Activated CD4-positive, CD25-positive, alpha-beta regulatory T cell treated with anti-CD3 and anti-CD28 coated beads, Interleukin-2, amount 50 U/mL, for 16 hours (primary cell): Measurements from ENCODE around the gene HSPA1A.
"Not testable (repeated sequence)": the region's sequence is repeated elsewhere in the genome, so short reads cannot be mapped to it uniquely, and the experiment has no call there.

ENCODE experiments used
- DNase-seq: peaks from one replicate; pipeline ENCODE4 v3.0.0-alpha.2; 2020; ENCODE audit warnings: low read depth, low spot score

HSPA1A gene

DNA sequence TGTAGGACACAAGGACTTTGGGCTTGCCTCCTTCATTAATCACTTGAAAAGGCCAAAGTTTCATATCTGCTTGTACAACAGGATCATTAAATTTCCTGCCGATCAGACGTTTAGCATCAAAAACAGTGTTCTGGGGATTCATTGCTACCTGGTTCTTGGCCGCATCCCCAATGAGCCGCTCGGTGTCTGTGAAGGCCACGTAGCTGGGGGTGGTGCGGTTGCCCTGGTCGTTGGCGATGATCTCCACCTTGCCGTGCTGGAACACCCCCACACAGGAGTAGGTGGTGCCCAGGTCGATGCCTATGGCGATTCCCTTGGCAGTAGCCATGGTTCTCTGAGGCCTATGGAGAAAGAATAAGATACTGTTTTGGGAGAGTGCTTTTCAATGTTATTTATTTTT lies 3.7 kb upstream of the HSPA1A start:
- no peak for DNase-seq

GRCh38 chr6:31813465-31813849 lies 1.9 kb upstream of the HSPA1A start:
- DNase-seq: no peak

- peak; percentile 58 for DNase-seq
Observed at GRCh38 chr6:31814677-31815024, 692 bp upstream of the HSPA1A start.

GRCh38 chr6:31817133-31817928 lies 2.0 kb downstream of the HSPA1A start:
- DNase-seq: not testable (repeated sequence)

DNA sequence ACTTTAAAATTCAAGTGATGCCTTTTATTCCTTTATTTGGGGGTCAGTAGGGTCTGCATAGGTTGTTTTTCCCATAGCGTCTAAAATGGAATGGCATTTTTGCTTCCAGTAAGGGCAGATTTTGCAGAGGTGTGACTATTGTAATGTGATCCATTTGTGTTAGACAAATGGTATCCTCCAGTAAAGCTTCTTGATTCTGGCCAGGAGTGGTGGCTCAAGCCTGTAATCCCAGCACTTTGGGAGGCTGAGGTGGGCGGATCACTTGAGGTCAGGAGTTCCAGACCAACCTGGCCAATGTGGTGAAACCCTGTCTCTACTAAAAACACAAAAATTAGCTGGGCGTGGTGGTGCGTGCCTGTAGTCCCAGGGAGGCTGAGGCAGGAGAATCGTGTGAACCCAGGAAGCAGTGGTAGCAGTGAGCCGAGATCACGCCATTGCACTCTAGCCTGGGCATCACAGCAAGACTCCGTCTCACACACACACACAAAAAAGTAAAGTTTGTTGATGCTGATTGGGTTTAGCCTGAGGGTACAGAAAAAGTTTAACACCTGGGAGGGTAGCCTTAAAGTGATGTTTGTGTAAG lies 2.7 kb downstream of the HSPA1A start:
- not testable (repeated sequence) for DNase-seq

DNA sequence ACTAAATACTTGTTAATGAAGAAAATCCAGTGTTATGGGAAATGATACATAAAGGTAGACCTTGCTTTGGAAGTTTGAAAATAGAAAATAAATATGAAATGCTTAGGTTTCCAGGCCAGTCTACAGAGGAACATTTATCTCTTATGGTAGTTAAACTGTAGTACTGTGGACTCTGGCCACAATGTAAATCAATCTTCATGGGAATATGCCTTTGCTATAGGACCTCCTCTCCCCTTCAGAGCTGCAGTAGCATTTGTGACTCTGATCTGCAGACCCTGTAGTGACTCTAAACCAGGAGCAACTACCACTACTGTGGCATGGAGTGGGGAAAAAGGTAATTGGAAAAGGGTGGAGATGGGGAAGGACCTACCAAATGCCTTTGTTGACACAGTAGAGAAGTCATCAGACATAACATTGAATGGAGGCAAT lies 4.5 kb downstream of the HSPA1A start:
- DNase-seq: no peak

GRCh38 chr6:31820399-31820798 lies 5.1 kb downstream of the HSPA1A start:
- DNase-seq: not testable (repeated sequence)

DNA sequence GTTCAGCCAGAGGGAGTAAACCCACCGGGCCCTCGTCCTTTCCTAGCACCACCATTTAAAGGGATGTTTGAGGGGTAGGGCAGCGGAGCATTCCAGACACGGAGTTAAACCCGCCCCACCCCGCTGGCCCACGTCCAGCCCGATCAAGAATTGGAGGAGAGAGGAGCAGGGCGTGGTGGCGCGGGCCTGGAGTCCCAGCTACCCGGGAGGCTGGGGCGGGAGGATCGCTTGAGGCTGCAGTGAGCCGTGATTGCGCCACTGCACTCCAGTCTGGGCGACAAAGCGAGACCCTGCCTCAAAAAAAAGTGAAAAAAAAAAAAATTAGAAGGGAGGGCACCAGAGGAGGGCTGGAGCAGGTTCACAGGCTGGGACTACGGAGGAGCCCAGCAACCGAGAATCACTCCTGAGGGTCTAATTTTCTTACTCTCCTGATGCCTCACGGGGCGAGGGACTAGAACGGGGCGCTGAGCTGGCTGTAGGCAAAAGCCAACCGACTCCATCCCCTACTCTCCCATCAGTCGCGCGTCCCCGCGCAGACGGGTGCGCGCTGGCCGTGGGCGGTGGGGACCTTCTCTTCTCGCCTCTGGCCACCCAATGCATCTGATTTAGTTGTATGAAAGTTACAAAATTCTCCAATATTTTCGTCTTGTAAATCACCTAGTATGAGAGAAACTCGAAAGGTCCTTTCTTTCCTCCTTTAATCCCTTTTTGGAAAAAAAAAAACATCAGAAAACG lies 6.1 kb downstream of the HSPA1A start:
- peak; percentile 42 for DNase-seq

DNA sequence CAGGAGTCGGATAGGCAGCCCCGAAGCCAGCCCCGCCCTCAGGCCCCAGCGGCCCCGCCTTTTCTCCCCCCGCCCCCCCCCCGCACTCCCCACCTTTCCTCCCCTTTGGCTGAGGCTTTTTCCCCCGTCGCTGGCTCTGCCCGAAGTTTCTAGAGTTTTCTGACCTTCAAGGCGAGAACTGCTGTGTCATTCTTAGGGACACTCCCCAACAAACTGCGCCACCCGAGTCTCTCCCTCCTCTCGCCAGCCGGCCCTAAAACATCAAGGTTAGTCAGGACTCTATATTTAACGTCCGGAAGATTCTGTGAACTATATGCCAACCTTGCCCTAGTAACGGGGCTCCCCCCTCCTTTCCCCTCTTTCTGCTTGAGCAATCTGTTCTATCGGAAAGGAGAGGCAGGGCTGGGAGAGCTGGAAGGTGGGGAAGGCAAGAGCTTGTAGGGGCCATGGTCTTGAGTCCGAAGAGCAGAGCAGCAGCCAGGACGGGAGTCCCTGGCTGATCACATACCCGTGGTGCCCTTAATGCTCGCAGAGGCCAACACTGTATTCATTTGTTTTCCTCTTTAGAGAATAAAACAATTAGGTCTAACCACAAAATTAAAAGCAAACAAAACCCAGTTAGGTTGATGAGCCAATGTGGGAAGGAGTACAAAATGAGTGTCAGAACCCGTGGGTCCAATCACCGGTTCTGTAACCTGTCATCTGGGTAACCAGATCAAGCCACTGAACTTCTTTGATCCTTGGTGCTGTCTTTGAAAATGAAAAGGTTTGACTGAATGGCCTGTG lies 6.9 kb downstream of the HSPA1A start:
- peak; percentile 43 for DNase-seq

DNA sequence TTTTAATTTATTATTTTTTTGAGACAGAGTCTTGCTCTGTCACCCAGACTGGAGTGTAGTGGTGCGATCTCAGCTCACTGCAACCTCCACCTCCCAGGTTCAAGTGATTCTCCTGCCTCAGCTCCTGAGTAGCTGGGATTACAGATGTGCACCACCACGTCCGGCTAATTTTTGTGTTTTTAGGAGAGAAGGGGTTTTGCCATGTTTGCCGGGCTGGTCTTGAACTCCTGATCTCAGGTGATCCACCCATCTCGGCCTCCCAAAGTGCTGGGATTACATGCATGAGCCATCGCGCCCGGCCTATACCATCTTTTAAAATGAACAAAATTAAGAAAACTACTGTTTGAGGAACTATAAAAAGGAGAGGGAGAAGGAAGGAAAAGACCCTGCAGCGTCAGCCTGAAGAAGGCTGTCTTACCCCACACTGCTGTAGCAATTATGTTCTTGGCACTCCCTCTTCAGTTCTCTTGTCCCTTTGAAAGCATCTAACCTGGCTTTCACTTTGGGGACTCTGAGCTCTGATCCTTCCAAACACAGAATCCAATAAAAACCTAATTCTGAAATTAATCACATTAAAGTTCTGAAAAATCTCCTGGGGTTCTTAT lies 8.4 kb downstream of the HSPA1A start:
- not testable (repeated sequence) for DNase-seq

GRCh38 chr6:31825553-31825952 lies 10.2 kb downstream of the HSPA1A start:
- DNase-seq: no peak

DNA sequence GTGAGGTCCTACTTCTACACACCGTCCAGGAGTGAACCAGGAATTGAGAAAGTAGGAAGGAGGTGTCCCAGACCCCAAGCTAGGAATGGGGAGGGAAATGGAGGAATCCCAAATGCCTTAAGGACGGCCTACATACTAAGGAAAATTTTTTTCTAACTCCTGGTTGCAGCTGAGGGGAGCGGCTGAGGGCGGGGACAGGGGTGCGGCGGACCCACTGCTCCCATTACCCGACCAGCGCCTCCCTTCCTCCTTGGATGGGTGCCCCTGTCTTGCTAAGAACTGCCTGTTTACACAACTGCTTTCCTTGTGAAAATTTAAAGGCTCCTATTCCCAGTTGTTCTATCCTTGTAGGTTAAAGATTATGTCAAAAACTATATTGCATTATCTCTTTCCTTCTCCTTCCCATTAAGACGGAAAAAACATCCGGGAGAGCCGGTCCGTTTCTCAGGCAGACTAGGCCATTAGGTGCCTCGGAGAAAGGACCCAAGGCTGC lies 11.5 kb downstream of the HSPA1A start:
- no peak for DNase-seq

- peak; percentile 77 for DNase-seq
Observed at GRCh38 chr6:31827286-31828079, 12.1 kb downstream of the HSPA1A start, which contains the start of gene HSPA1B. Gene HSPA1B, plus strand, starts transcription at chr6:31827738. Its CDS starts 213 bp downstream, at chr6:31827951.

DNA sequence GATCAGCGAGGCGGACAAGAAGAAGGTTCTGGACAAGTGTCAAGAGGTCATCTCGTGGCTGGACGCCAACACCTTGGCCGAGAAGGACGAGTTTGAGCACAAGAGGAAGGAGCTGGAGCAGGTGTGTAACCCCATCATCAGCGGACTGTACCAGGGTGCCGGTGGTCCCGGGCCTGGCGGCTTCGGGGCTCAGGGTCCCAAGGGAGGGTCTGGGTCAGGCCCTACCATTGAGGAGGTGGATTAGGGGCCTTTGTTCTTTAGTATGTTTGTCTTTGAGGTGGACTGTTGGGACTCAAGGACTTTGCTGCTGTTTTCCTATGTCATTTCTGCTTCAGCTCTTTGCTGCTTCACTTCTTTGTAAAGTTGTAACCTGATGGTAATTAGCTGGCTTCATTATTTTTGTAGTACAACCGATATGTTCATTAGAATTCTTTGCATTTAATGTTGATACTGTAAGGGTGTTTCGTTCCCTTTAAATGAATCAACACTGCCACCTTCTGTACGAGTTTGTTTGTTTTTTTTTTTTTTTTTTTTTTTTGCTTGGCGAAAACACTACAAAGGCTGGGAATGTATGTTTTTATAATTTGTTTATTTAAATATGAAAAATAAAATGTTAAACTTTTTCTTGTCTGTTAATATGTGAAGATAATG lies 14.4 kb downstream of the HSPA1A start:
- no peak for DNase-seq

- DNase-seq: no peak
Observed at GRCh38 chr6:31830886-31831335, 15.6 kb downstream of the HSPA1A start.

DNA sequence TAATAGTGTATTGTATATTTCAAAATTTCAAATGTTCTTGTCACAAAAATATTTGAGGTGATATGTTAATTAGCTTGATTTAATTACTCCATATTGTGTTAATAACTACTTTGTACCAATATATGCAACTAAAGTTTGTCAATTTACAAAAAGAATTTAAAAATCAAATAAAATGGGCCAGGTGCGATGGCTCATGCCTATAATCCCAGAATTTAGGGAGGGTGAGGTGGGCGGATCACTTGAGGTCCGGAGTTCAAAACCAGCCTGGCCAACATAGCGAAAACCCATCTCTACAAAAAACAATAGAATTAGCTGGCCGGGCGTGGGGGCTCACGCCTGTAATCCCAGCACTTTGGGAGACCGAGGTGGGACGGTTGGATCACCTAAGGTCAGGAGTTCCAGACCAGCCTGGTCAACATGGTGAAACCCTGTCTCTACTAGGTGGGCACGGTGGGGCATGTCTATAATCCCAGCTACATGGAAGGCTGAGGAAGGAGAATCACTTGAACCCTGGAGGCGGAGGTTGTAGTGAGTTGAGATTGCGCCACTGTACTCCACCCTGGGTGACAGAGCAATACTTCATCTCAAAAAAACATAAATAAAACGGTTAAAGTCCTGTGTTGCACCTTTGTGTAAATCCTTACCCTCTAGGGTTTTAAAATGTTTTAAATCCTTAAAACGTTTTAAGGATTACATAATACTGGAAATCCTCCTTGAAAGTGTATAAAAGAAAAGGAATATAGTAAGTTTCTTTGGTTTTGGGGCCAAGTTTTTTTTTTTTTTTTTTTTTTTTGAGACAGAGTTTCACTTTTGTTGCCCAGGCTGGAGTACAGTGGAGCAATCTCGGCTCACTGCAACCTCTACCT lies 16.2 kb downstream of the HSPA1A start:
- no peak for DNase-seq

DNA sequence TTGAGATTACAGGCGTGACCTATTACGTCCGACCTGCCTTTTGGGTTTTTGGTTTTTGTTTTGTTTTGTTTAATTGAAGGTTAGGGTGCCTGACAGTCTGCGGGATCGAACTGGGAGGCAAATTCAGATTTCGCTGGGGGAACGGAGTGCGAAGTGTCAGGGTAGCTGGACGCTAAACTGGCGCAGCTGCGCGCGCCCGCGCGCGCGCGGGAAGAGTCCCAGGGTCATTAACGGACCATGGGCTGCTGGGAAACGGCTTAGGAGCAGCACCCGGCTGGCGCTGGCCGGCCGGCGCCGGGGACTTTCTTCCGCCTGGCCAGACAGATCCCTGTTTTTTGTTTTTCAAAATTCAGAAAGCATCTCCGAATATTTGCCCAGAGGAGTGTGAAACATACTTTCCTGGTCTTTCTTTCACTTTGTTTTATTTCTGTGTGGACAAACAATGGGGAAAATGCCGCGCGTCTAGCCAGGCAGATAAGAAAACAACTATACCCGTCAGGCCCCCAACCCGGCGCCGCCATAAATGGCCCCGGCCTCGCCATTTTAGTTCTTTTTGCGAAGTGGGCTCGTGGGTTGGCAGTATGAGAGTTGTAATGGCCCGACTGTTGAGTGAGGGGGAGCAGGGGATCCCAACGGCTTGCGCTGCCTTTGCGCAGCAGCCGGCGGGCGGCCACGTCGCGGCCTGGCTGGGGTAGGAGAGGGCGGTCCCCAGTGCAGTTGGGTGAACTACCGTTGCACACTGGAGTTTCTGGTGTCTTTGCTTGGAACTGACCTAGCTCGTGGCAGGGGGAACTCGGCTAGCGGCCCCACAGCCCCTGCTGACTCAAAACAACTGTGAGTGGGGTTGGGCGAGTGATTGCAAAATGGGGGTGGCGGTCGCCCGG lies 19.3 kb downstream of the HSPA1A start:
- DNase-seq: peak; percentile 70

DNA sequence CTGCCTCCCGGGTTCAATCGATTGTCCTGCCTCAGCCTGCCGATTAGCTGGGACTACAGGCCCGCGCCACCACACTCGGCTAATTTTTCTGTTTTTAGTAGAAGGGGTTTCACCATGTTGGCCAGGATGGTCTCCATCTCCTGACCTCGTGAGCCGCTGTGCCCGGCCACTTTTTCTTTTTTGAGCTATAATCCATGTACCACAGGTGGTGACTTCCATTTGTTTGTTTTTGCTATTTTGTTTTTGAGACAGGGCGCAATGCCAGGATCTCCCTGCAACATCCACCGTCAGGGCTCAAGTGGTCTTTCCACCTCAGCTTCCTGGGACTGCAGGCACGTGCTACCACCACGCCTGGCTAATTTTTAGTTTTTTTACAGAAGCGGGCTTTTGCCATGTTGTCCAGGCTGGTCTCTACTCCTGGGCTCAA lies 20.7 kb downstream of the HSPA1A start:
- no peak for DNase-seq
